Endothelial cell (in vitro differentiated cells): ENCODE data around the gene ATP2B2. TPM values are rescaled to one million over a fixed set of nuclear protein-coding genes. Genes with fewer than 3 reads are reported as not detected.

ENCODE experiments used
- DNase-seq: peaks from one replicate; pipeline ENCODE4 v3.0.0; 2021; ENCODE audit warnings: low spot score
- H3K27ac Mint-ChIP-seq: one replicate; pipeline ENCODE4 v1.8.0; 2021; ENCODE audit warnings: mixed read lengths, inconsistent platforms; ENCODE audit not compliant: unreplicated experiment
- H3K27me3 Mint-ChIP-seq: one replicate; pipeline ENCODE4 v1.8.0; 2021; ENCODE audit warnings: mild to moderate bottlenecking, moderate library complexity, mixed read lengths, inconsistent platforms; ENCODE audit not compliant: unreplicated experiment
- H3K36me3 Mint-ChIP-seq: one replicate; pipeline ENCODE4 v1.8.0; 2021; ENCODE audit warnings: mild to moderate bottlenecking, low read depth, mixed read lengths, inconsistent platforms; ENCODE audit not compliant: unreplicated experiment
- H3K4me1 Mint-ChIP-seq: one replicate; pipeline ENCODE4 v1.8.0; 2021; ENCODE audit warnings: mild to moderate bottlenecking, mixed read lengths, inconsistent platforms; ENCODE audit not compliant: unreplicated experiment
- H3K4me3 Mint-ChIP-seq: one replicate; pipeline ENCODE4 v1.8.0; 2021; ENCODE audit warnings: mild to moderate bottlenecking, mixed read lengths, inconsistent platforms; ENCODE audit not compliant: unreplicated experiment
- H3K9me3 Mint-ChIP-seq: one replicate; pipeline ENCODE4 v1.8.0; 2021; ENCODE audit warnings: mixed read lengths, inconsistent platforms; ENCODE audit not compliant: unreplicated experiment
- CTCF ChIP-seq: fragments of 200-600 bp; sonication (generic); IDR thresholded peaks from one replicate; pipeline ENCODE4 v1.5.0; 2021; ENCODE audit warnings: antibody characterized with exemption; ENCODE audit not compliant: unreplicated experiment
- total RNA-seq: library from RNA; stranded (reverse); fragmentation: NEBNext Ultra II Directional; extraction: Animal tissue kit (Norgen Biotek cat#: 25700); gene quantifications from one replicate; pipeline ENCODE4 v1.2.1, GENCODE V29; 2021; ENCODE audit not compliant: unreplicated experiment

The ATP2B2 gene
- total RNA-seq, 1 donor from 2014 or later: 1.7 TPM

GRCh38 chr3:10286133-10286524 is 219.3 kb downstream of the ATP2B2 start:
- no peak for DNase-seq
- H3K27me3 Mint-ChIP-seq: peaks cover 6% of the 10 kb centered on the region
- no peaks in the 10 kb centered on the region for H3K9me3 Mint-ChIP-seq
- H3K4me1 Mint-ChIP-seq: peaks cover 21% of the 10 kb centered on the region
- H3K27ac Mint-ChIP-seq: no peak overlapping the region
- no peak for TF ChIP-seq CTCF
- no peak overlapping the region for H3K4me3 Mint-ChIP-seq
- H3K36me3 Mint-ChIP-seq: peaks cover 13% of the 10 kb centered on the region

GRCh38 chr3:10285272-10286132 is 219.9 kb downstream of the ATP2B2 start:
- no peak for DNase-seq

GRCh38 chr3:10284496-10284895 is 220.9 kb downstream of the ATP2B2 start:
- Mint-ChIP-seq H3K4me3 (no peak overlapping the region), H3K27ac (peak overlapping the region; percentile 42), H3K9me3 (no peaks in the 10 kb centered on the region), H3K4me1 (peaks cover 21% of the 10 kb centered on the region), H3K27me3 (peaks cover 6% of the 10 kb centered on the region), H3K36me3 (peaks cover 22% of the 10 kb centered on the region)
- TF ChIP-seq CTCF: no peak
- no peak for DNase-seq

More at GRCh38 chr3:10285272-10286132, 219.9 kb downstream of the ATP2B2 start:
- H3K27me3 Mint-ChIP-seq: peaks cover 6% of the 10 kb centered on the region
- peaks cover 21% of the 10 kb centered on the region for H3K4me1 Mint-ChIP-seq
- H3K9me3 Mint-ChIP-seq: no peaks in the 10 kb centered on the region
- peak overlapping the region; percentile 42 for H3K27ac Mint-ChIP-seq
- no peak overlapping the region for H3K4me3 Mint-ChIP-seq
- peaks cover 13% of the 10 kb centered on the region for H3K36me3 Mint-ChIP-seq
- no peak for TF ChIP-seq CTCF

- peaks cover 3% of the 10 kb centered on the region for H3K27me3 Mint-ChIP-seq
Observed at GRCh38 chr3:10283638-10284037, 221.7 kb downstream of the ATP2B2 start.

More at GRCh38 chr3:10283638-10284037, 221.7 kb downstream of the ATP2B2 start:
- DNase-seq: no peak
- Mint-ChIP-seq H3K9me3 (no peaks in the 10 kb centered on the region), H3K27ac (no peak overlapping the region), H3K4me1 (peaks cover 21% of the 10 kb centered on the region), H3K36me3 (peaks cover 25% of the 10 kb centered on the region), H3K4me3 (no peak overlapping the region)
- TF ChIP-seq CTCF: no peak
